Fibroblast of lung (primary cell): Measurements from ENCODE around the gene PIK3R1. TPM values are rescaled to one million over a fixed set of nuclear protein-coding genes. Genes with fewer than 3 reads are reported as not detected.

ENCODE experiments used
- DNase-seq, 2 donors: peaks; one replicate each; pipeline versions ENCODE4 v3.0.0 to v3.0.0-alpha.2; 2010; ENCODE audit warnings: low read depth in 2 of 2
- H2AFZ ChIP-seq: 2 replicates; pipeline ENCODE4 v1.5.1; 2012; ENCODE audit warnings: low read length, control low read depth, inconsistent platforms
- H3K27ac ChIP-seq: 2 replicates; pipeline ENCODE4 v1.5.1; 2011; ENCODE audit warnings: low read length, control low read depth; ENCODE audit not compliant: insufficient read depth
- H3K27me3 ChIP-seq: 2 replicates; pipeline ENCODE4 v1.5.1; 2011; ENCODE audit warnings: mild to moderate bottlenecking, low read length; ENCODE audit not compliant: control insufficient read depth, insufficient read depth
- H3K36me3 ChIP-seq: 2 replicates; pipeline ENCODE4 v1.5.1; 2011; ENCODE audit warnings: low read length; ENCODE audit not compliant: control insufficient read depth, insufficient read depth
- H3K4me1 ChIP-seq: 2 replicates; pipeline ENCODE4 v1.5.1; 2011; ENCODE audit warnings: low read length; ENCODE audit not compliant: control insufficient read depth, insufficient read depth; ENCODE audit errors: extremely low read depth
- H3K4me2 ChIP-seq: 2 replicates; pipeline ENCODE4 v1.5.1; 2011; ENCODE audit warnings: low read length, control low read depth; ENCODE audit not compliant: insufficient read depth; ENCODE audit errors: extremely low read depth
- H3K4me3 ChIP-seq, 4 experiments: fragments of 200-600 bp in 1 of 4; sonication (generic) in 1 of 4; replicated peaks in 1 of 4; 2 replicates each; pipeline ENCODE4 v1.5.1; 2011 to 2016; ENCODE audit warnings: low read length in 4 of 4, low read depth in 3 of 4, mild to moderate bottlenecking in 3 of 4, control low read depth in 2 of 4, inconsistent platforms in 1 of 4, mixed read lengths in 1 of 4; ENCODE audit not compliant: insufficient read depth in 1 of 4; ENCODE audit errors: control extremely low read depth in 1 of 4
- H3K79me2 ChIP-seq: 2 replicates; pipeline ENCODE4 v1.5.1; 2012; ENCODE audit warnings: mild to moderate bottlenecking, low read length, inconsistent platforms; ENCODE audit not compliant: control insufficient read depth, insufficient read depth
- H3K9ac ChIP-seq: 2 replicates; pipeline ENCODE4 v1.5.1; 2011; ENCODE audit warnings: mild to moderate bottlenecking, low read length, control low read depth; ENCODE audit not compliant: insufficient read depth
- H3K9me3 ChIP-seq: 2 replicates; pipeline ENCODE4 v1.5.1; 2012; ENCODE audit warnings: low read depth, low read length; ENCODE audit not compliant: control insufficient read depth, insufficient read depth
- H4K20me1 ChIP-seq: 2 replicates; pipeline ENCODE4 v1.5.1; 2011; ENCODE audit warnings: low read length; ENCODE audit not compliant: control insufficient read depth, insufficient read depth; ENCODE audit errors: extremely low read depth
- CTCF ChIP-seq, 2 donors: IDR thresholded peaks in 1 of 2; conservative IDR thresholded peaks in 1 of 2; 1 replicate in 1 of 2; 2 replicates in 1 of 2; pipeline ENCODE4 v1.5.1; 2011 to 2012; ENCODE audit warnings: low read length in 2 of 2, control low read depth in 1 of 2, inconsistent platforms in 1 of 2, low read depth in 1 of 2, mild to moderate bottlenecking in 1 of 2
- EZH2 ChIP-seq: IDR thresholded peaks from 2 replicates; pipeline ENCODE4 v1.5.1; 2012; ENCODE audit warnings: low read length, control low read depth, mild to moderate bottlenecking; ENCODE audit errors: missing control alignments
- polyA plus RNA-seq, 2 donors: library from polyadenylated mRNA; depleted of rRNA in 1 of 2; stranded (reverse) in 1 of 2; unstranded in 1 of 2; fragments of >200 nt; gene quantifications; 2 replicates each; pipeline ENCODE4 v1.2.1, GENCODE V29; 2011 to 2012; ENCODE audit warnings: missing spikeins in 1 of 2
- total RNA-seq: library from RNA; depleted of rRNA; stranded (reverse); fragments of >200 nt; gene quantifications from 2 replicates; pipeline ENCODE4 v1.2.1, GENCODE V29; 2014

The PIK3R1 gene
- total and polyA plus RNA-seq, 2 donors (not counting 1 experiment from before 2014, with no cell fraction given), result 17.7 to 36.3 TPM

- Histone ChIP-seq H3K9ac (no peak overlapping the region), H3K79me2 (no peaks in the 10 kb centered on the region), H3K9me3 (no peaks in the 10 kb centered on the region), H3K4me2 (no peak overlapping the region), H4K20me1 (no peaks in the 10 kb centered on the region), H3K36me3 (no peaks in the 10 kb centered on the region), H2AFZ (no peak overlapping the region), H3K4me3 (no peak overlapping the region), H3K27ac (no peak overlapping the region), H3K4me1 (no peaks in the 10 kb centered on the region), H3K27me3 (no peaks in the 10 kb centered on the region)
- TF ChIP-seq EZH2, result no peak
- DNase-seq, result peak in 1 of 2 donors; percentile 60
Measured at GRCh38 chr5:68178579-68178978, 37.0 kb upstream of the PIK3R1 start.

GRCh38 chr5:68180121-68181038 is 35.2 kb upstream of the PIK3R1 start:
- no peaks in the 10 kb centered on the region for H3K9me3 ChIP-seq
- no peaks in the 10 kb centered on the region for H4K20me1 ChIP-seq
- DNase-seq, result no peak
- H3K9ac ChIP-seq, result no peak overlapping the region
- H2AFZ ChIP-seq, result no peak overlapping the region
- H3K27ac ChIP-seq, result no peak overlapping the region
- H3K27me3 ChIP-seq, result no peaks in the 10 kb centered on the region
- H3K4me3 ChIP-seq, result no peak overlapping the region
- no peaks in the 10 kb centered on the region for H3K79me2 ChIP-seq
- no peaks in the 10 kb centered on the region for H3K36me3 ChIP-seq
- no peaks in the 10 kb centered on the region for H3K4me1 ChIP-seq
- TF ChIP-seq EZH2, result no peak
- TF ChIP-seq CTCF (conservative IDR thresholded peaks at IDR 0.05 in 1 of 2, IDR thresholded peaks at IDR 0.05 in 1 of 2; ENCODE audit: low read depth in 1 of 2, low read length in 2 of 2), result no peak
- H3K4me2 ChIP-seq, result no peak overlapping the region

- H3K27ac ChIP-seq, result no peak overlapping the region
- DNase-seq, result no peak
- H3K9me3 ChIP-seq, result no peaks in the 10 kb centered on the region
- TF ChIP-seq EZH2 (no peak), CTCF (conservative IDR thresholded peaks at IDR 0.05 in 1 of 2, IDR thresholded peaks at IDR 0.05 in 1 of 2; ENCODE audit: low read depth in 1 of 2, low read length in 2 of 2) (no peak)
- H3K4me1 ChIP-seq, result no peaks in the 10 kb centered on the region
- no peaks in the 10 kb centered on the region for H3K79me2 ChIP-seq
- no peaks in the 10 kb centered on the region for H3K36me3 ChIP-seq
- H3K9ac ChIP-seq, result no peak overlapping the region
- H2AFZ ChIP-seq, result no peak overlapping the region
- H4K20me1 ChIP-seq, result no peaks in the 10 kb centered on the region
- no peak overlapping the region for H3K4me2 ChIP-seq
- H3K27me3 ChIP-seq, result no peaks in the 10 kb centered on the region
- no peak overlapping the region for H3K4me3 ChIP-seq
Measured at GRCh38 chr5:68181039-68181599, 34.4 kb upstream of the PIK3R1 start.
